ENCODE results near the gene FJX1. TPM values are rescaled to one million over a fixed set of nuclear protein-coding genes. Genes with fewer than 3 reads are reported as not detected.

The FJX1 gene
- total RNA-seq, 1 experiment from 2014 or later: 71.4 TPM

- ATAC-seq: no peak
- POLR2A ChIA-PET (ENCODE audit: unreplicated experiment): no interaction called here
- BruUV-seq (replicated peaks): no TSS peak
These were observed 12.6 kb upstream of the FJX1 start for GRCh38 chr11:35605706-35606105.

GRCh38 chr11:35606206-35606605 lies 12.1 kb upstream of the FJX1 start:
- no peak overlapping the region for H3K4me3 ChIP-seq (ENCODE audit: low read length)
- H3K27ac ChIP-seq (ENCODE audit: low read length): no peak overlapping the region
- H3F3A ChIP-seq (ENCODE audit: low read length, unreplicated experiment): no peaks in the 10 kb centered on the region
- no peak overlapping the region for H3K9ac ChIP-seq (ENCODE audit: low read length)
- no peak overlapping the region for H2AFZ ChIP-seq (ENCODE audit: low read length)
- H3K36me3 ChIP-seq (ENCODE audit: low read depth, low read length): no peaks in the 10 kb centered on the region
- ATAC-seq (no peak), DNase-seq (no peak)
- no peaks in the 10 kb centered on the region for H3K79me2 ChIP-seq (ENCODE audit: low read length)
- H3K9me2 ChIP-seq (replicated peaks; ENCODE audit: low read length): no peaks in the 10 kb centered on the region
- ChIA-PET POLR2A (ENCODE audit: unreplicated experiment) (no interaction called here), CTCF (no interaction called here)
- H3K9me3 ChIP-seq (ENCODE audit: low read length): no peaks in the 10 kb centered on the region
- no peaks in the 10 kb centered on the region; the same call in 1 of the 2 replicates for H3K4me1 ChIP-seq (ENCODE audit: insufficient read depth, low read length)
- TF ChIP-seq EZH2phosphoT487 (IDR thresholded peaks at IDR 0.05; ENCODE audit: borderline replicate concordance, low read length): no peak
- TF ChIP-seq CTCF (conservative IDR thresholded peaks at IDR 0.05; ENCODE audit: low read depth, low read length): no peak
- TF ChIP-seq EZH2 (IDR thresholded peaks at IDR 0.05; ENCODE audit: low read length, unreplicated experiment): no peak
- H3K4me2 ChIP-seq (ENCODE audit: low read length): no peak overlapping the region
- no TSS peak for BruUV-seq (replicated peaks)
- H4K20me1 ChIP-seq (ENCODE audit: low read length): no peaks in the 10 kb centered on the region
- no peaks in the 10 kb centered on the region for H3K27me3 ChIP-seq (ENCODE audit: low read length)
- intact Hi-C loops (cut with micrococcal nuclease): no loop called here

More at GRCh38 chr11:35605706-35606105, 12.6 kb upstream of the FJX1 start:
- no peaks in the 10 kb centered on the region for H3K9me2 ChIP-seq (replicated peaks; ENCODE audit: low read length)
- no peak overlapping the region for H3K9ac ChIP-seq (ENCODE audit: low read length)
- no peak overlapping the region for H3K4me3 ChIP-seq (ENCODE audit: low read length)
- intact Hi-C loops (cut with micrococcal nuclease): no loop called here
- H3K27me3 ChIP-seq (ENCODE audit: low read length): no peaks in the 10 kb centered on the region
- H3F3A ChIP-seq (ENCODE audit: low read length, unreplicated experiment): no peaks in the 10 kb centered on the region
- no peaks in the 10 kb centered on the region for H3K9me3 ChIP-seq (ENCODE audit: low read length)
- H2AFZ ChIP-seq (ENCODE audit: low read length): no peak overlapping the region
- H3K4me1 ChIP-seq (ENCODE audit: insufficient read depth, low read length): no peaks in the 10 kb centered on the region; the same call in 1 of the 2 replicates
- CTCF ChIA-PET: no interaction called here
- TF ChIP-seq EZH2 (IDR thresholded peaks at IDR 0.05; ENCODE audit: low read length, unreplicated experiment) (no peak), EZH2phosphoT487 (IDR thresholded peaks at IDR 0.05; ENCODE audit: borderline replicate concordance, low read length) (no peak), CTCF (conservative IDR thresholded peaks at IDR 0.05; ENCODE audit: low read depth, low read length) (no peak)
- H3K36me3 ChIP-seq (ENCODE audit: low read depth, low read length): no peaks in the 10 kb centered on the region
- no peaks in the 10 kb centered on the region for H4K20me1 ChIP-seq (ENCODE audit: low read length)
- no peak overlapping the region for H3K27ac ChIP-seq (ENCODE audit: low read length)
- H3K79me2 ChIP-seq (ENCODE audit: low read length): no peaks in the 10 kb centered on the region
- no peak for DNase-seq
- H3K4me2 ChIP-seq (ENCODE audit: low read length): no peak overlapping the region

GRCh38 chr11:35608502-35608901 lies 9.8 kb upstream of the FJX1 start:
- Histone ChIP-seq H3K9me2 (replicated peaks; ENCODE audit: low read length) (no peaks in the 10 kb centered on the region), H3K36me3 (ENCODE audit: low read depth, low read length) (no peaks in the 10 kb centered on the region), H3K4me2 (ENCODE audit: low read length) (no peak overlapping the region), H3K27me3 (ENCODE audit: low read length) (no peaks in the 10 kb centered on the region), H3K9ac (ENCODE audit: low read length) (no peak overlapping the region), H3K27ac (ENCODE audit: low read length) (no peak overlapping the region), H2AFZ (ENCODE audit: low read length) (no peak overlapping the region), H3K4me1 (ENCODE audit: insufficient read depth, low read length) (no peaks in the 10 kb centered on the region; the same call in 1 of the 2 replicates), H3F3A (ENCODE audit: low read length, unreplicated experiment) (no peaks in the 10 kb centered on the region), H3K79me2 (ENCODE audit: low read length) (no peaks in the 10 kb centered on the region), H3K9me3 (ENCODE audit: low read length) (no peaks in the 10 kb centered on the region), H3K4me3 (ENCODE audit: low read length) (no peak overlapping the region), H4K20me1 (ENCODE audit: low read length) (no peaks in the 10 kb centered on the region)
- TF ChIP-seq EZH2 (IDR thresholded peaks at IDR 0.05; ENCODE audit: low read length, unreplicated experiment): no peak
- TF ChIP-seq EZH2phosphoT487 (IDR thresholded peaks at IDR 0.05; ENCODE audit: borderline replicate concordance, low read length): no peak
- no peak for TF ChIP-seq CTCF (conservative IDR thresholded peaks at IDR 0.05; ENCODE audit: low read depth, low read length)
- no peak for ATAC-seq
- intact Hi-C loops (cut with micrococcal nuclease): no loop called here
- ChIA-PET POLR2A (ENCODE audit: unreplicated experiment) (no interaction called here), CTCF (no interaction called here)
- no TSS peak for BruUV-seq (replicated peaks)
- DNase-seq: peak; percentile 19

Measured in PC-3 (cell line).